Activated B cell treated with CpG ODN at 0.5 μM for 24 hours (primary cell): ENCODE measurements around the gene PROK1. TPM values are rescaled to one million over a fixed set of nuclear protein-coding genes. Genes with fewer than 3 reads are reported as not detected.

Experiments
- ATAC-seq: fragments of 200-7000 bp; cut with Tn5 transposase; one replicate; pipeline ENCODE4 v1.10.0; 2021; ENCODE audit warnings: low read depth, mild to moderate bottlenecking, moderate library complexity
- CTCF ChIA-PET: fragments of 350-600 bp; sonication (Branson Sonifier 250); formaldehyde crosslinking; loops from one replicate; lab custom pipeline; 2021; ENCODE audit warnings: antibody characterized with exemption; lab: Charles Lee
- POLR2A ChIA-PET: fragments of 350-600 bp; sonication (Branson Sonifier 250); formaldehyde crosslinking; loops from one replicate; lab custom pipeline; 2021; ENCODE audit warnings: antibody characterized with exemption; lab: Charles Lee
- DNase-seq: peaks from one replicate; pipeline ENCODE4 v3.0.0; 2022
- H3K27ac Mint-ChIP-seq: one replicate; pipeline ENCODE4 v1.8.0; 2020; ENCODE audit warnings: mixed read lengths
- H3K27me3 Mint-ChIP-seq: one replicate; pipeline ENCODE4 v1.8.0; 2021; ENCODE audit warnings: mixed read lengths
- H3K36me3 Mint-ChIP-seq: one replicate; pipeline ENCODE4 v1.8.0; 2021; ENCODE audit warnings: low read depth, mixed read lengths
- H3K4me1 Mint-ChIP-seq: one replicate; pipeline ENCODE4 v1.8.0; 2021; ENCODE audit warnings: mixed read lengths
- H3K4me3 Mint-ChIP-seq: one replicate; pipeline ENCODE4 v1.8.0; 2020; ENCODE audit warnings: mild to moderate bottlenecking, mixed read lengths
- H3K9me3 Mint-ChIP-seq: one replicate; pipeline ENCODE4 v1.8.0; 2020; ENCODE audit warnings: mixed read lengths
- CTCF ChIP-seq: fragments of 200-600 bp; IDR thresholded peaks from one replicate; pipeline ENCODE4 v1.8.0; 2022; ENCODE audit warnings: antibody characterized with exemption, mild to moderate bottlenecking
- intact Hi-C: fragments of 100-400 bp; cut with micrococcal nuclease; formaldehyde crosslinking; loops from one replicate; pipeline ENCODE4 v1.15.1; 2024
- total RNA-seq: library from RNA; stranded (reverse); gene quantifications from 2 replicates; pipeline ENCODE4 v1.2.3, GENCODE V29; 2022

PROK1 gene
- total RNA-seq, 1 donor from 2014 or later, result not detected

- H3K4me3 Mint-ChIP-seq, result no peak overlapping the region
These were observed 993 bp upstream of the PROK1 start for GRCh38 chr1:110449661-110450651.

GRCh38 chr1:110452330-110452729 is 1.4 kb downstream of the PROK1 start:
- no peak overlapping the region for H3K4me3 Mint-ChIP-seq
- H3K36me3 Mint-ChIP-seq, result no peaks in the 10 kb centered on the region
- peaks cover 8% of the 10 kb centered on the region for H3K27me3 Mint-ChIP-seq
- ChIA-PET POLR2A (no interaction called here), CTCF (no interaction called here)
- no peak overlapping the region for H3K27ac Mint-ChIP-seq
- DNase-seq (no peak), ATAC-seq (no peak)
- no peaks in the 10 kb centered on the region for H3K4me1 Mint-ChIP-seq
- intact Hi-C loops, result no loop called here
- TF ChIP-seq CTCF, result no peak
- H3K9me3 Mint-ChIP-seq, result no peaks in the 10 kb centered on the region

More at GRCh38 chr1:110449661-110450651, 993 bp upstream of the PROK1 start:
- Mint-ChIP-seq H3K36me3 (no peaks in the 10 kb centered on the region), H3K27me3 (peaks cover 8% of the 10 kb centered on the region), H3K27ac (no peak overlapping the region), H3K4me1 (no peaks in the 10 kb centered on the region), H3K9me3 (no peaks in the 10 kb centered on the region)
- TF ChIP-seq CTCF, result no peak
- DNase-seq (no peak), ATAC-seq (no peak)
- POLR2A ChIA-PET, result no interaction called here
- CTCF ChIA-PET, result no interaction called here
- intact Hi-C loops, result no loop called here

GRCh38 chr1:110453829-110454228 is 2.9 kb downstream of the PROK1 start:
- Mint-ChIP-seq H3K9me3 (no peaks in the 10 kb centered on the region), H3K4me3 (no peak overlapping the region), H3K27ac (no peak overlapping the region), H3K36me3 (no peaks in the 10 kb centered on the region), H3K4me1 (no peaks in the 10 kb centered on the region), H3K27me3 (peaks cover 8% of the 10 kb centered on the region)
- CTCF ChIA-PET, result interaction anchor here (1.2 to 1.4 kb wide), 2 partner anchors 42 to 250 kb away, joined by 3 to 4 read pairs; no protein-coding TSS in a partner anchor
- POLR2A ChIA-PET, result no interaction called here
- DNase-seq, result no peak
- intact Hi-C loops, result no loop called here
- TF ChIP-seq CTCF, result no peak
- no peak for ATAC-seq

GRCh38 chr1:110454328-110454727 is 3.4 kb downstream of the PROK1 start:
- DNase-seq (no peak), ATAC-seq (no peak)
- Mint-ChIP-seq H3K27me3 (peaks cover 8% of the 10 kb centered on the region), H3K9me3 (no peaks in the 10 kb centered on the region), H3K4me1 (no peaks in the 10 kb centered on the region), H3K27ac (no peak overlapping the region), H3K4me3 (no peak overlapping the region), H3K36me3 (no peaks in the 10 kb centered on the region)
- POLR2A ChIA-PET, result no interaction called here
- no peak for TF ChIP-seq CTCF
- intact Hi-C loops, result no loop called here
- CTCF ChIA-PET, result interaction anchor here (1.2 to 1.7 kb wide), 3 partner anchors 41 to 251 kb away, joined by 3 to 4 read pairs (median 4); no protein-coding TSS in a partner anchor

- Mint-ChIP-seq H3K27ac (no peak overlapping the region), H3K36me3 (no peaks in the 10 kb centered on the region), H3K27me3 (peaks cover 8% of the 10 kb centered on the region), H3K4me3 (no peak overlapping the region), H3K9me3 (no peaks in the 10 kb centered on the region), H3K4me1 (no peaks in the 10 kb centered on the region)
- POLR2A ChIA-PET, result no interaction called here
- intact Hi-C loops, result no loop called here
- DNase-seq (no peak), ATAC-seq (no peak)
- no peak for TF ChIP-seq CTCF
- CTCF ChIA-PET, result interaction anchor here (0.8 to 1.7 kb wide), 4 partner anchors 41 to 255 kb away, joined by 3 to 4 read pairs (median 4); no protein-coding TSS in a partner anchor
These were observed 4.2 kb downstream of the PROK1 start for GRCh38 chr1:110455151-110455550.
